PC-3 (cell line): ENCODE data around the gene LENG9.

Source experiments
- CTCF ChIP-seq: fragments of 300-600 bp; sonication (generic); conservative IDR thresholded peaks from 2 replicates; pipeline ENCODE4 v1.5.1; 2017; ENCODE audit warnings: antibody characterized with exemption, low read depth, mild to moderate bottlenecking, low read length
- EZH2phosphoT487 ChIP-seq: fragments of 300-600 bp; sonication (generic); IDR thresholded peaks from 2 replicates; pipeline ENCODE4 v1.6.1; 2018; ENCODE audit warnings: mild to moderate bottlenecking, antibody characterized with exemption, low read length, borderline replicate concordance

- TF ChIP-seq CTCF = no peak
- no peak for TF ChIP-seq EZH2phosphoT487
Measured at GRCh38 chr19:54454781-54455675, 8.6 kb downstream of the LENG9 start.
